Mesenchymal stem cell (in vitro differentiated cells and primary cell): ENCODE measurements around the gene FAM24B.

ENCODE experiments used
- DNase-seq: peaks from one replicate; pipeline ENCODE4 v3.0.0-alpha.2; 2013
- H2AFZ ChIP-seq: one replicate; pipeline ENCODE4 v1.6.1; 2013; ENCODE audit warnings: low read depth, mild to moderate bottlenecking, control low read depth, inconsistent platforms, low read length, moderate library complexity
- H2AK5ac ChIP-seq: 2 replicates; pipeline ENCODE4 v1.6.1; 2013; ENCODE audit warnings: low read length, moderate library complexity, mild to moderate bottlenecking, inconsistent platforms; ENCODE audit not compliant: severe bottlenecking
- H2BK120ac ChIP-seq: one replicate; pipeline ENCODE4 v1.6.1; 2013; ENCODE audit warnings: low read depth, mild to moderate bottlenecking, inconsistent platforms, low read length, moderate library complexity
- H2BK12ac ChIP-seq, 2 experiments: one replicate each; pipeline ENCODE4 v1.6.1; 2013; ENCODE audit warnings: inconsistent platforms in 2 of 2, low read length in 2 of 2, mild to moderate bottlenecking in 2 of 2, moderate library complexity in 2 of 2, control low read depth in 1 of 2
- H2BK15ac ChIP-seq: one replicate; pipeline ENCODE4 v1.6.1; 2013; ENCODE audit warnings: mild to moderate bottlenecking, low read depth, inconsistent platforms; ENCODE audit not compliant: poor library complexity, severe bottlenecking
- H2BK5ac ChIP-seq: 2 replicates; pipeline ENCODE4 v1.6.1; 2013; ENCODE audit warnings: low read depth, mild to moderate bottlenecking, low read length, control low read depth, inconsistent platforms; ENCODE audit not compliant: poor library complexity, severe bottlenecking
- H3K14ac ChIP-seq, 2 experiments: one replicate each; pipeline ENCODE4 v1.6.1; 2013; ENCODE audit warnings: inconsistent platforms in 2 of 2, low read length in 2 of 2, control low read depth in 1 of 2, mild to moderate bottlenecking in 1 of 2, moderate library complexity in 1 of 2
- H3K18ac ChIP-seq, 2 experiments: one replicate each; pipeline ENCODE4 v1.6.1; 2013; ENCODE audit warnings: inconsistent platforms in 2 of 2, low read length in 2 of 2, control low read depth in 1 of 2, low read depth in 1 of 2, mild to moderate bottlenecking in 1 of 2
- H3K23ac ChIP-seq, 2 experiments: one replicate each; pipeline ENCODE4 v1.6.1; 2013; ENCODE audit warnings: inconsistent platforms in 2 of 2, low read length in 2 of 2, mild to moderate bottlenecking in 2 of 2, moderate library complexity in 2 of 2, control low read depth in 1 of 2
- H3K27ac ChIP-seq: 2 replicates; pipeline ENCODE4 v1.5.1; 2013; ENCODE audit warnings: mild to moderate bottlenecking, moderate library complexity, low read length, control low read depth, inconsistent platforms; ENCODE audit not compliant: poor library complexity, severe bottlenecking
- H3K27me3 ChIP-seq, 2 experiments: 2 replicates each; pipeline versions ENCODE4 v1.6.1 to v1.7.0; 2013; ENCODE audit warnings: low read length in 2 of 2, mild to moderate bottlenecking in 2 of 2, moderate library complexity in 2 of 2, control low read depth in 1 of 2, inconsistent platforms in 1 of 2; ENCODE audit not compliant: control insufficient read depth in 1 of 2, insufficient read depth in 1 of 2
- H3K36me3 ChIP-seq, 2 experiments: 2 replicates each; pipeline versions ENCODE4 v1.6.1 to v1.7.0; 2013; ENCODE audit warnings: low read length in 2 of 2, control low read depth in 1 of 2, inconsistent platforms in 1 of 2, low read depth in 1 of 2, mild to moderate bottlenecking in 1 of 2; ENCODE audit not compliant: insufficient read depth in 2 of 2, control insufficient read depth in 1 of 2
- H3K4ac ChIP-seq, 2 experiments: one replicate each; pipeline ENCODE4 v1.6.1; 2013; ENCODE audit warnings: inconsistent platforms in 2 of 2, low read length in 2 of 2, mild to moderate bottlenecking in 2 of 2, moderate library complexity in 2 of 2, control low read depth in 1 of 2, low read depth in 1 of 2
- H3K4me1 ChIP-seq: 2 replicates; pipeline ENCODE4 v1.6.1; 2013; ENCODE audit warnings: low read depth, low read length, control low read depth; ENCODE audit not compliant: control insufficient read depth, insufficient read depth
- H3K4me2 ChIP-seq: 2 replicates; pipeline ENCODE4 v1.6.1; 2013; ENCODE audit warnings: low read length, mild to moderate bottlenecking, inconsistent platforms; ENCODE audit not compliant: poor library complexity, severe bottlenecking
- H3K4me3 ChIP-seq, 2 experiments: 2 replicates each; pipeline versions ENCODE4 v1.5.1 to v1.7.0; 2013; ENCODE audit warnings: low read length in 2 of 2, mild to moderate bottlenecking in 2 of 2, control low read depth in 1 of 2, low read depth in 1 of 2; ENCODE audit not compliant: insufficient read depth in 1 of 2
- H3K79me1 ChIP-seq: replicated peaks from 2 replicates; pipeline ENCODE4 v1.6.1; 2013; ENCODE audit warnings: mild to moderate bottlenecking, control low read depth, low read length, inconsistent platforms; ENCODE audit not compliant: poor library complexity, severe bottlenecking
- H3K9ac ChIP-seq: 2 replicates; pipeline ENCODE4 v1.7.0; 2013; ENCODE audit warnings: mild to moderate bottlenecking, low read length, moderate library complexity
- H3K9me3 ChIP-seq: 2 replicates; pipeline ENCODE4 v1.7.0; 2013; ENCODE audit warnings: mild to moderate bottlenecking, low read length; ENCODE audit not compliant: control insufficient read depth
- H4K8ac ChIP-seq: one replicate; pipeline ENCODE4 v1.6.1; 2013; ENCODE audit warnings: inconsistent platforms, mild to moderate bottlenecking, low read length, moderate library complexity
- H4K91ac ChIP-seq: one replicate; pipeline ENCODE4 v1.6.1; 2013; ENCODE audit warnings: mild to moderate bottlenecking, low read length, inconsistent platforms
- WGBS: methylation state at CpG from one replicate; pipeline ENCODE4 v1.1.7; 2013; ENCODE audit warnings: mixed read lengths; 5-methylcytosine and 5-hydroxymethylcytosine counted together

FAM24B gene

DNA sequence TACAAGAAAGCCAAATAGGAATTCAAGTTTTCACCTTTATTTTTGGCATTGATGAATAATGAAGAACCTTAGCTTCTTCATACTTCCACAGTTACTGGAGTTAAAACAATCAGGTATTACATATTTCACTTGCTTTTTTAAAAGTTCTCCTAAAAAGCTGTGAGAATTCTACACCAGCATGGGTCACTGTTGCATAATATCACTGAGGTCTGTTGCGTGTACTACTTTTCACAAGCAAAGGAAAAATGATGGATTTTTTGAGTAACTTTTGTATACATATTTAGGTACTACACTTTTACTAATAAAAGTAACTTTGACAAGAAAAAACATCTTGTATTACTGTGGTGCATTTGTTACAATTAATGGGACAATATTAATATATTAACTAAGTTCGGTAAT is 15.2 kb downstream of the FAM24B start:
- no peak overlapping the region for H3K9ac ChIP-seq
- no peak overlapping the region for H4K8ac ChIP-seq
- no peaks in the 10 kb centered on the region for H3K27me3 ChIP-seq
- no peaks in the 10 kb centered on the region for H3K36me3 ChIP-seq
- no peak overlapping the region for H2BK12ac ChIP-seq
- DNase-seq: no peak
- no peak overlapping the region for H3K23ac ChIP-seq
- no peak overlapping the region for H4K91ac ChIP-seq
- no peak overlapping the region for H2BK120ac ChIP-seq
- no peak overlapping the region for H3K4me3 ChIP-seq
- no peaks in the 10 kb centered on the region for H3K9me3 ChIP-seq
- WGBS: 94% methylated on average over 1 of the region's 2 CpGs
- no peak overlapping the region for H2BK15ac ChIP-seq
- no peaks in the 10 kb centered on the region for H3K79me1 ChIP-seq
- no peak overlapping the region for H3K27ac ChIP-seq
- peaks cover 6% of the 10 kb centered on the region for H3K4me1 ChIP-seq
- H3K4me2 ChIP-seq: no peak overlapping the region
- no peak overlapping the region for H3K4ac ChIP-seq
- H2BK5ac ChIP-seq: no peak overlapping the region
- no peak overlapping the region for H2AK5ac ChIP-seq
- H3K14ac ChIP-seq: no peak overlapping the region
- H2AFZ ChIP-seq: no peak overlapping the region
- H3K18ac ChIP-seq: no peak overlapping the region

DNA sequence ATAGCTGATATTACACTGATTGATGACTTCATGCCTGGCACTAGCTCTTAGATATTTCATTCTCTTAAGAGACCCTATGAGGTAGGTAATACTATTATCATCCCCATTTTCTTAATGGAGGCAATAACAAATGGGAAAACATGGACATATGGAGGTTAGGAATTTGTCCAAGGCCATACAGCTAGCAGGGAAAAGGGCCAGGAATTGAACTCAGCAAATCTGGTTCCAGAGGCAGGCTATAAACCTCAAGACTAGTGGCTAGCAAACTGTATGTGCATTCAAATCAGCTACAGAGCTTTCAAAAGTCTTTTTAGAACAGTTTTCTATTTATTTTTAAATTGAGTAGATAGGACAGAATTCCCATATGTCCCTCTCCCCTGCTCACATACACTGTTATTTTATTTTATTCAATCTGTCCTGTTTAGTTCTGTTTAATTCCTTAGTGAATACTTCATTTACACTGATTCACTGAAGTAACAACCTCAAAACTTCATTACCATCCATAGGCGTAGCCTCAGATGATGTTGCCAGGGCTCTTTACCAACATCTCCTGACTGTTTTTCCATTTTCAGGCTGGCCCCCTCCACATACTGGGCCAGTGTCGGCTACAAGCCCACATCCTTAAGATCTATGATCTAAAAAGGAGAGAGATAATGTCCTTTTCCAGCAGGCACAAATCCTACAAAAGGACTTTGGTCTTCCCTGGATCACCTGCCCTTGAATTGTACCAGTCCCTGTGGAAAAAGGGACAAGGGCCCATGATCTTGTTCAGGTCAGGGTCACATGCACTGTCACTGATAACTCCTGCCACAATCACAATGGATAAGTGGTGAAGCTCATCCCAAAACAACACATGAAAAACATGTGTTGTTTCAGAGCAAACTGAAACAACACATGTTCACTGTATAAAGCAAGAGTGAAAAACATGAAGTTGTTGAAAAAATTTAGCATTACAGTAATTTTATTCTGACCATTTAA is 15.9 kb downstream of the FAM24B start:
- no peak overlapping the region for H3K4me3 ChIP-seq
- peak overlapping the region; percentile 71 for H2AK5ac ChIP-seq
- 94% methylated on average over 2 of the region's 2 CpGs for WGBS
- no peak overlapping the region for H3K18ac ChIP-seq
- H3K36me3 ChIP-seq: no peaks in the 10 kb centered on the region
- H2BK12ac ChIP-seq: no peak overlapping the region
- H2BK5ac ChIP-seq: no peak overlapping the region
- no peak overlapping the region for H3K14ac ChIP-seq
- H3K4me2 ChIP-seq: no peak overlapping the region
- peaks cover 6% of the 10 kb centered on the region for H3K4me1 ChIP-seq
- H3K79me1 ChIP-seq: no peaks in the 10 kb centered on the region
- H2AFZ ChIP-seq: no peak overlapping the region
- no peak overlapping the region for H3K9ac ChIP-seq
- H2BK15ac ChIP-seq: no peak overlapping the region
- no peak overlapping the region for H3K23ac ChIP-seq
- no peaks in the 10 kb centered on the region for H3K9me3 ChIP-seq
- no peak for DNase-seq
- no peaks in the 10 kb centered on the region for H3K27me3 ChIP-seq
- no peak overlapping the region for H4K91ac ChIP-seq
- no peak overlapping the region for H2BK120ac ChIP-seq
- H4K8ac ChIP-seq: no peak overlapping the region
- no peak overlapping the region for H3K27ac ChIP-seq
- no peak overlapping the region for H3K4ac ChIP-seq

DNA sequence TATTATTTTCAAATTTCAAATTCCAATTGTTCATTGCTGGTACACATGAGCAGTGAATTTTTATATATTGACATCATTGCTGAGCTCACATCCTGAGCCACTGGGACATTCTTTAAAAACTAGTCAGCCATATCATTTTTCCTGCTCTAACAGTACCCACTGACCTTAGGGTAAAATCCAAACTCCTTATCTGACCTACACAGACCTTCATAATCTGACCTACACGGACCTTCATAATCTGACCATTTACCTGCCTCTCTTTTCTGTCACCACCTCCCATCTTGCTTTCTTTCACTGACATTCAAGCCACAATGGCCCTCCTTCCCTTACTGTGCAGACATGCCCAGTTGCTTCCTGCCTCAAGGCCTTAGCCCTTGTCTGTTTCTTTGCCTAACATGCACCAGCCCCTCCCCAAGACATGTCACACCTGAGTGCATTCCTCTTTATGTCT is 17.6 kb downstream of the FAM24B start:
- Histone ChIP-seq H4K91ac (no peak overlapping the region), H2BK5ac (no peak overlapping the region), H3K27ac (peak overlapping the region; percentile 47), H3K4me1 (peaks cover 6% of the 10 kb centered on the region), H3K4ac (no peak overlapping the region), H2AFZ (no peak overlapping the region), H2BK15ac (no peak overlapping the region), H3K79me1 (no peaks in the 10 kb centered on the region), H3K36me3 (no peaks in the 10 kb centered on the region), H3K18ac (peak overlapping the region in 1 of 2 experiments; percentile 5), H4K8ac (no peak overlapping the region), H2BK12ac (no peak overlapping the region), H2BK120ac (no peak overlapping the region), H3K27me3 (no peaks in the 10 kb centered on the region), H3K9me3 (no peaks in the 10 kb centered on the region), H3K9ac (peak overlapping the region; percentile 23), H2AK5ac (peak overlapping the region; percentile 31), H3K14ac (no peak overlapping the region), H3K23ac (no peak overlapping the region), H3K4me2 (no peak overlapping the region), H3K4me3 (no peak overlapping the region)
- WGBS: 19% methylated on average over 1 of the region's 1 CpG
- peak; percentile 14 for DNase-seq

- H4K8ac ChIP-seq: no peak overlapping the region
- DNase-seq: no peak
- 83% methylated on average over 1 of the region's 1 CpG for WGBS
These were observed 19.9 kb downstream of the FAM24B start for GRCh38 chr10:122859527-122859926.

More at GRCh38 chr10:122859527-122859926, 19.9 kb downstream of the FAM24B start:
- no peak overlapping the region for H2AFZ ChIP-seq
- H3K9ac ChIP-seq: no peak overlapping the region
- no peak overlapping the region for H3K14ac ChIP-seq
- H3K4me3 ChIP-seq: no peak overlapping the region
- H3K27ac ChIP-seq: no peak overlapping the region
- no peaks in the 10 kb centered on the region for H3K36me3 ChIP-seq
- no peak overlapping the region for H2BK5ac ChIP-seq
- no peak overlapping the region for H3K18ac ChIP-seq
- H3K9me3 ChIP-seq: no peaks in the 10 kb centered on the region
- no peak overlapping the region for H2BK120ac ChIP-seq
- H3K27me3 ChIP-seq: no peaks in the 10 kb centered on the region
- peak overlapping the region; percentile 61 for H2AK5ac ChIP-seq
- peaks cover 6% of the 10 kb centered on the region for H3K4me1 ChIP-seq
- no peak overlapping the region for H3K23ac ChIP-seq
- H3K4ac ChIP-seq: no peak overlapping the region
- H2BK12ac ChIP-seq: no peak overlapping the region
- no peak overlapping the region for H3K4me2 ChIP-seq
- H4K91ac ChIP-seq: no peak overlapping the region
- no peaks in the 10 kb centered on the region for H3K79me1 ChIP-seq
- no peak overlapping the region for H2BK15ac ChIP-seq
